ENCODE data around the gene VKORC1L1.
A peak's percentile ranks its signal among the peaks of the same experiment; 100 is the strongest.
"Not testable (repeated sequence)": the region's sequence is repeated elsewhere in the genome, so short reads cannot be mapped to it uniquely, and the experiment has no call there.

VKORC1L1 gene

GRCh38 chr7:65968256-65969185 lies 95.6 kb downstream of the VKORC1L1 start:
- no peak for DNase-seq (ENCODE audit: low read depth, low spot score)
- no peak overlapping the region for H3K4me3 ChIP-seq (ENCODE audit: low read length)

- no peak overlapping the region for H3K4me3 ChIP-seq (ENCODE audit: low read length)
- DNase-seq (ENCODE audit: low read depth, low spot score), result no peak
Measured at GRCh38 chr7:65971021-65971420, 98.1 kb downstream of the VKORC1L1 start.

DNA sequence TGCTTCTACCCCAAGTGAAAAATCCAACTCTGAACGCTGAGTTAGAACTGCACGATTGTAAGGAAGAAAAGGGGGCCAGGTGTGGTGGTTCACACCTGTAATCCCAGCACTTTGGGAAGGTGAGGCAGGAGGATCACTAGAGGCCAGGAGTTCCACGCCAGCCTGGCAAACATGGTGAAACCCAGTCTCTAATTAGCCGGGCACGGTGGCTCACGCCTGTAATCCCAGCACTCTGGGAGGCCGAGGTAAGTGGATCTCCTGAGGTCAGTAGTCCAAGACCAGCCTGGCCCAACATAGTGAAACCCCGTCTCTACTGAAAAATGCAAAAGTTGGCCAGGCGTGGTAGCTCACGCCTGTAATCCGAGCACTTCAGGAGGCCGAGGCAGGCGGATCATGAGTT lies 100.1 kb downstream of the VKORC1L1 start:
- no peak for DNase-seq (ENCODE audit: low read depth, low spot score)
- no peak overlapping the region for H3K4me3 ChIP-seq (ENCODE audit: low read length)

DNA sequence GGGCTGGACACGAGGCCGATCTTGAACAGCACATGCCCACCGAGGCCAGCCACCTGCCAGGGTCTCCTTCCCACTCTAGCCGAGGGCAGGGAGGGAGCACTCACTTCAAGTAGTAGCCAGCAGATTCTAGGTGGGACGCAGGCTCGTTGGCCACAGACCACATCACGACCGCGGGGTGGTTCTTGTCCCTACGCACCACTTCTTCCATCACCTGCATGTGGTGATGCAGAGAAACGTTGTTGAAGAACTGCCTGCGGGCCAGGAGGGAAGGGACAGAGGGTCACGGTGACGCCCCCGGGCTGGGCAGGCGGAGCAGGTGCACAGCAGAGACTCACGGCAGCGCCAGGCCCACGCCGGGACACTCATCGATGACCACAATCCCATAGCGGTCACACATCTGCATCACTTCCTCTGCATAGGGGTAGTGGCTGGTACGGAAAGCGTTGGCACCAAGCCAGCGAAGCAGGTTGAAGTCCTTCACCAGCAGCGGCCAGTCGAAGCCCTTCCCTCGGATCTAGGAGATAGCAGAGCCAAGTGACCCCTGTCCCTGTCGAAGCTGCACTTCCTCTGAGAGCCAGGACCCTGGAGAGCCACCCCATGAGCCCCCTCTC lies 101.4 kb downstream of the VKORC1L1 start:
- DNase-seq (ENCODE audit: low read depth, low spot score), result no peak
- H3K4me3 ChIP-seq (ENCODE audit: low read length), result no peak overlapping the region

DNA sequence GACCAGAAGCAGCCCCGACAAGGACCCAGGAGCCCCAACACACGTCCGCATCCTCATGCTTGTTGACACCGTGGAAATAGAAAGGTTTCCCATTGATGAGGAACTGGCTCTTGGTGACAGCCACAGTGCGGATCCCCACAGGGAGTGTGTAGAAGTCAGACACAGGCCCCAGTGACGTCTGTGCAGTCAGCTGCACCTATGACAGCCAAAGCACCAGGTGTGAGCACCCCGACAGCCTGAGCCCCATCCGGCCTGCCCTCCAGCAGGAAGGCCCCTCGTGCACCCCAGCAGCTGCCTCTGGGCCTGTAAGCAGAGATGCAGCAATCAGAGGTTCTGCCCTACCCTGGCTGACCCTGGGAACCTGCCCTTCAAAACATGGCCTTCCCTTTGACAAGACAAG lies 102.0 kb downstream of the VKORC1L1 start:
- H3K4me3 ChIP-seq (ENCODE audit: low read length), result no peak overlapping the region
- no peak for DNase-seq (ENCODE audit: low read depth, low spot score)

DNA sequence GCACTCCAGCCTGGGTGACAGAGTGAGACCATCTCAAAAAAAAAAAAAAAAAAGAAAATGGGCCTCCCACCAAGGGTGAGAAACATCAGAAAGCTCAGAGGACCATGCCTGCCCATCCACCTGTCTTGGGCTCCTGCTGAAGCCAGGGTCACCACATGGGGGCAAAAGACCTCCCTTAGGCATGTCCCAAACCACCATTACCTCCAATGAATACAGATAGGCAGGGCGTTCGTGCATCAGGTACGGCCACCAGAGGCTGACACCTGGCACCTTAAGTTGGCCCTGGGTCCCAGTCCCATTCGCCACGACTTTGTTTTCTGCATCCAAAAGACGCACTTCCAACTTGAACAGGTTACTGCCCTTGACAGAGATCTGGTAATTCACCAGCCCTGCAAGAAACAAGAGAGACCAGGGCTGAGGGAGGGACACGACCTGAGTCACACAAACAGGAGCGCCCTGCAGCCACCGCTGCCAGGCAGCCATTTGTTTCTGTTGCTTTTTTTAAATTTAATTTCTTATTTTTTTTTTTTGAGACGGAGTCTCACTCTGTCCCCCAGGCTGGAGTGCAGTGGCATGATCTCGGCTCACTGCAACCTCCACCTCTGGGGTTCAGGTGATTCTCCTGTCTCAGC lies 103.1 kb downstream of the VKORC1L1 start:
- no peak overlapping the region for H3K4me3 ChIP-seq (ENCODE audit: low read length)
- DNase-seq (ENCODE audit: low read depth, low spot score), result no peak

DNA sequence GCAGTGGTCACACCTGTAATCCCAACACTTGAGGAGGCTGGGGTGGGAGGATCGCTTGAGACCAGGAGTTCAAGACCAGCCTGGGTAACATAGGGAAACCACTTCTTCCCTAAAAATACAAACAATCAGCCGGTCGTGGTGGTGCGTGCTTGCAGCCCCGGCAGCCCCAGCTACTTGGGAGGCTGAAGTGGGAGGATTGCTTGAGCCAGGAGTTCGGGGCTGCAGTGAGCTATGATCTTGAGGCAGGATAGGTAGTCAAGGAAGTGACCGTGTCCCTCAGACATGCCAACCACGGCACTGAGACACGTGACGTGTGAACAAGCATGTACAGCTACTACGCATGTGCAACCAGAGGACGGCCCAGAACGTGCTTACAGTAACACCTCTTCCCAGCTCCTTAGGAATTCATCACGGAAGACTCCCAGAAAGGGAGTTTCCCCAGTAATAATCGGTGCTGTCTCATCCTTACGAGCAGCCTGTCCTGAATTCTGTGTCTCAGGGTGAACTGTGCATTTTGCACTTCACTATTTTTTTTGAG lies 103.9 kb downstream of the VKORC1L1 start:
- H3K4me3 ChIP-seq (ENCODE audit: low read length), result no peak overlapping the region
- DNase-seq (ENCODE audit: low read depth, low spot score), result no peak

- H3K4me3 ChIP-seq (ENCODE audit: low read length), result no peak overlapping the region
- DNase-seq (ENCODE audit: low read depth, low spot score), result no peak
Measured at GRCh38 chr7:65978891-65979582, 106.2 kb downstream of the VKORC1L1 start.

DNA sequence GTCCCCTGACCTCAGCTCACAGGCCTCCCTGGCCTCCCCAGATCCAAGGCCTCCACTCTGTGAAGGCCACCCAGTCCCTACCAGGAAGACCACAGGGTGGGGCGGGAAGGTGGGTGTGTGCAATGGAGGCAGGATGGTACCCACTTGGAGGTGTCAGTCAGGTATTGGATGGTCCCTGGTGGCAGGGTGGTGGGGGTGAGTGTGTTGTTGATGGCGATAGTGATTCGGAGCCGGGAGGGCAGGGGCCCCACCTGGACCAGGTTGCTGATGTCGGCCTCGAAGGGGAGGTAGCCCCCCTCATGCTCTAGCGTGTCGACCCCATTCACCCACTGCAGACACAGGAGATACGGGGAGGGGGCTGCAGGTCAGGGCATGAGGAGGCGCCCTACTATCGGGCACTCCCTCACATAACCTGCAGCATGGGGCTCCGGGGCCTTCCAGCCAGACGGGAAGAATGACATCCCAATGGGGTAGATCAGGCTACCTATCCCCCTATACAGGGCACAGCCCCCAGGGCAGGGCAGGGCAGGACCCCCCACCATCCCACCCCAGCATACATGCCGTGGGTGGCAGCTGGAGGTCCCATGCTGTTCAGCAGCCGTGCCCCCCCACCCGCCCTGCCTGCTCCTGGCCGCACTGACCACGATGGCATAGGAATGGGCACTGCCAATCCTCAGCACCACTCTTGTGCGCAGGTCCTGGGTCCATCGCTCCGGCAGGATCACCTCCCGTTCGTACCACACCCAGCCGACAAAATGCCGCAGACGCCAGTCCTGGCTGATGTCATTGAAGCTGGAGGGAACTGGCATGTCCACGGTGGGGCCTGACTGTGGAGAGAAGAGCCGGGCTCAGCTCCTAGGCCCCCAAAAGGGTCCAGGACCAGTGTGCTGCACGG lies 107.0 kb downstream of the VKORC1L1 start:
- H3K4me3 ChIP-seq (ENCODE audit: low read length), result peak overlapping the region; percentile 80
- no peak for DNase-seq (ENCODE audit: low read depth, low spot score)

DNA sequence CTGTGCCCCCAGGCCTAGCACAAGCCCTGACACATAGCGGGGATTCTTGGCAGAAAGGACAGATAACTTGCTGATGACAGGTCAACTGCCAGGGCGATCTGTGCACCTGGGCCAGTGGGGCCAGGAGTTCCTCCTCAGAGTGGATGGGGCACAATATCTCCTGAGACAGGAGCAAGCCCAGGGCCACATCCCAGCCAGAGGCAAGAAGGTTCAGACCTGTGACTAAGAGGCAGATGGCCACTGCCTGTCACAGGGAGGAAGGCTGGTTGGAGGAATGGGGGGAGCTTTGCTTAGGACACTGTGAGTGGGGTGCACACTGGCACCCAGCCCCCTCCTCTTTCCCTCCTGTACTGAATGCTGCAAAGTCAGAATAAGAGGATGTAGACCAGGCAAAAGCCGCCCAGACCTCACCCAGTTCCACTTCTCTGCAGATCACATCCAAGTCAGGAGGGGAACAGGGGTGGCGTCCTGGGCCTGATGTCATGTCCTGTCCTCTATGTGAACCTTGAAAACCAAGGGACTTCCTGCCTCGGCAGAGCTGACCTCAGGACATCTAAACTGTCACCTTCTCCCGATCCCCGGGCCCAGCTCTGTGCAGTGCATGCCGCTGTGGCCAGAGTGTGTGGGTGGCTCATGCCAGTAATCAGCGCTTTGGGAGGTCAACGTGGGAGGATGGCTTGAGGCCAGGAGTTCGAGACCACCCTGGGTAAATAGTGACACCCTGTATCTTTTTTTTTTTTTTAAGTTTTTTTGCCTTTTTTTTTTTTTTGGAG lies 107.8 kb downstream of the VKORC1L1 start:
- H3K4me3 ChIP-seq (ENCODE audit: low read length), result peak overlapping the region; percentile 80
- DNase-seq (ENCODE audit: low read depth, low spot score), result peak; percentile 25

DNA sequence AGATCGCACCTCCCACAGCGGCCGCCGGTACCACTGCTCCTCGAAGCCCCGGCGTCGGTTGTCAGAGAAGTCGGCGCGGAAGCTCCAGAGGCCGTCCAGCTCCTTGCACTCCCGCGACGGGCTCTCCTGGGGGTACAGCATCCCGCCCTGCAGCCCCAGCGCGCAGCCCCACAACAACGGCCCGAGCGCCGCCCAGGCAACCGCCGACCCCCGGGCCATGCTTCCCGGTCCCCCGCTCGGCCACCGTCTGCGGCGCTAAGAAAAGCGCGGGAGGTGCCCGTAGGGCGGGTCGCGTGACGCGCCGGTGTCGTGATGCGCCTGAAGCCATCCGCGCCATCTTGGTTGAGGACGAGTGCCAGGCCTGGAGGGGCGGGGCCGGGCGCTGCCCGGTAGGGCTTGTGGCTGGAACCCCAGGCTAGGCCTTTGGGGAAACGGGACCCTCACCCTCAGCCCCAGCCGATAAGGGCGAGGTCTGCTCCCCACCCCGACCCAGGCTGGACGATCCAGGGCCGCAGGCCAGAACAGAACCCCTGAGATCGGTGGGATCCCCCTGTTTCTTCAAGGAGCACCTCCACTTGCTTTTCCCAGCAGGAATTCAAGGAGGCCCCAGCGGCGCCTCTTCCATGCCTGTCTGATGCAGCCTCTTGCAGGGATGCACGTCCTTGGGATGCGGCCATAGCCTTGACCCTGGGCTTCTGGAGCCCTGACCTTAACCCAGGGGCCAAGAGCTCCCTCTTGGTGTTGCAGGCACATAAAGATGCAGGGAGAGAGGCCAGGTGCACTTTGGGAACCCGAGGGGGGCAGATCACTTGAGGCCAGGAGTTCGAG lies 109.3 kb downstream of the VKORC1L1 start, which contains the start of gene GUSB:
TSS of gene GUSB (minus strand) at position 249 of the 828 bp plus-strand sequence. CDS start at position 219, 30 bp downstream.
- DNase-seq (ENCODE audit: low read depth, low spot score), result peak; percentile 87
- peak within 1 kb of the TSS; percentile 80 for H3K4me3 ChIP-seq (ENCODE audit: low read length)

DNA sequence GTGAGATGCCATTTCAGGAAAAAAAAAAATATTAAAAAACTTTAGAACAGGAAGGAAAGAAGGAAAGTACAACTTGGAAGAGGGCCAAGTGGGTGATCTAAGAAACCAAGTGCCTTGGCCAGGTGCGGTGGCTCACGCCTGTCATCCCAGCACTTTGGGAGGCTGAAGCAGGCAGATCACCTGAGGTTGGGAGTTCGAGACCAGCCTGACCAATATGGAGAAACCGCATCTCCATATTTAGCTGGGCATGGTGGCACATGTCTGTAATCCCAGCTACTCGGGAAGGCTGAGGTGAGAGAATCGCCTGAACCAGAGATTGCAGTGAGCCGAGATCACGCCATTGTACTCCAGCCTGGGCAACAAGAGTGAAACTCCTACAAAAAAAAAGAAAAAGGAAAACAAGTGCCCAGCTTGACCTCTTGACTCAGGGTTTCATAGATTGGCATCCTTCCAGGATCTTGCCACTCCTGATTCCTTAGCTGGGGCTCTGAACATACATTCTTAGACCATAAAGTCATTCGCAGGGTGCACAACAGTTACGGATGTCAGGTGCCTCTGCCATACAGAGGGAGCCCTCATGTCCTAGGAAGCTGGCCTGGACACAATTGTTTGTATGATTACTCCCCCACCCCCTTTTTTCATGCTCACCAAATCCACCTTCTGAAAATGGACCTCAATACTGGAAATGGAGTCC lies 111.2 kb downstream of the VKORC1L1 start:
- DNase-seq (ENCODE audit: low read depth, low spot score), result no peak
- H3K4me3 ChIP-seq (ENCODE audit: low read length), result no peak overlapping the region

DNA sequence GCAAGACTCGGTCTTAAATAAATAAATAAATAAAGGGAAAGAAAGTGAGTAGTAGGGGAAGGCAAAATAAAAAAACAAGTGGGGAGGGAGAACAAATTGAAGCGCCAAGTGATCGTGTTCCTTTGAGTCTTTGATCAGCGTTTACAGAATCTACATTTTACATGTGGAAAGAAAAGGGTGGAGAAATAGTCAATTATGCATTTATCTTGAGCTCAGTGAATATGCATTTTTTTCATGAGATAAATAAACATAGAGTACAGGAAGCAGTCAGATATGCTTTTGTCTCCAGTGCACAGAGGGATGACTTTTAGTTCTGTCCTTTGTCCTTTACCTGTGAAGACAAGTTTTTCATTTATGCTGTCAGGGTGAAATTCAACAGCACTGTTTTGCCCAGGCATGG lies 115.2 kb downstream of the VKORC1L1 start:
- DNase-seq (ENCODE audit: low read depth, low spot score), result no peak
- no peak overlapping the region for H3K4me3 ChIP-seq (ENCODE audit: low read length)

DNA sequence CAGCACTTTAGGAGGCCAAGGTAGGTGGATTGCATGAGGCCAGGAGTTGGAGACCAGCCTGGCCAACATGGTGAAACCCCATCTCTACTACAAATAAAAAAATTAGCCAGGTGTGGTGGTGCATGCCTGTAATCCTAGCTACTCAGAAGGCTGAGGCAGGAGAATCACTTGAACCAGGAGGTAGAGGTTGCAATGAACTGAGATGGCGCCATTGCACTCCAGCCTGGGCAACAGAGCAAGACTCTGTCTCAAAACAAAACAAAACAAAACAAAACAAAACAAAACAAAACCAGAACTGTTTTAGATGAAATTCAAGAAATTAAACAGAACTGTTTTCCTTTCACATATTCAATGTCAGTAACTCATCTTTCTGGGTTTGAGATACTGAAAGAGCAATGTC lies 115.6 kb downstream of the VKORC1L1 start:
- not testable (repeated sequence) for DNase-seq (ENCODE audit: low read depth, low spot score)

DNA sequence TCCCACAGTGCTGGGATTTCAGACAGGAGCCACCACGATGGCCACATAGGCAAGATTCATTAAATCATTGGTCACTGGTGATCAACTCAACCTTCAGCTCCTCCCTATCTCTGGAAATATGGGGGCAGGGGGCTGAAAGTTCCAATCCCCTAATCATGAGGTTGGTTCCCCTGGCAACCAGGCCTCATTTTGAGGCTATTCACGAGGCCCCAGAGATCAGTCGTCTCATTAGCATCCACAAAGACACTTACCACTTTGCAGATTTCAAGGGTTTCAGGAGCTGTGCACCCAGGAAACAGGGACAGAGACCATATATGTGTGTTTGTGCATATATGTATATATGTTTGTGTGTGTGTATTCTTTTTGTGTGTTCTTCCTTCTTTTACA lies 116.8 kb downstream of the VKORC1L1 start:
- DNase-seq (ENCODE audit: low read depth, low spot score), result no peak
- no peak overlapping the region for H3K4me3 ChIP-seq (ENCODE audit: low read length)

More for the DNA sequence above, 115.6 kb downstream of the VKORC1L1 start:
- not testable (repeated sequence) for H3K4me3 ChIP-seq (ENCODE audit: low read length)

GRCh38 chr7:65991829-65992228 lies 119.0 kb downstream of the VKORC1L1 start:
- DNase-seq (ENCODE audit: low read depth, low spot score); H3K4me3 ChIP-seq (ENCODE audit: low read length): not testable (repeated sequence)

Measured in Jurkat, Clone E6-1 (cell line).